B cell (primary cell): ENCODE measurements around the gene UBE2O. TPM values are rescaled to one million over a fixed set of nuclear protein-coding genes. Genes with fewer than 3 reads are reported as not detected.

Experiments used
- ATAC-seq: fragments of 200-7000 bp; cut with Tn5 transposase; one replicate; pipeline ENCODE4 v1.10.0; 2021; ENCODE audit warnings: low read depth, mild to moderate bottlenecking, moderate number of reproducible peaks, moderate library complexity
- CTCF ChIA-PET: fragments of 350-600 bp; sonication (Branson Sonifier 250); formaldehyde crosslinking; loops from one replicate; lab custom pipeline; 2021; ENCODE audit warnings: antibody characterized with exemption, inconsistent platforms; lab: Charles Lee
- POLR2A ChIA-PET: fragments of 350-600 bp; sonication (Branson Sonifier 250); formaldehyde crosslinking; loops from one replicate; lab custom pipeline; 2021; ENCODE audit warnings: antibody characterized with exemption; lab: Charles Lee
- DNase-seq: peaks from one replicate; pipeline ENCODE4 v3.0.0; 2013
- H2AFZ ChIP-seq: 2 replicates; pipeline ENCODE4 v1.6.1; 2012; ENCODE audit warnings: mild to moderate bottlenecking, low read depth, low read length; ENCODE audit not compliant: insufficient read depth, poor library complexity, severe bottlenecking
- H3K27ac ChIP-seq, 2 donors: 1 replicate in 1 of 2; 2 replicates in 1 of 2; pipeline ENCODE4 v1.5.1; 2012 to 2013; ENCODE audit warnings: low read length in 2 of 2, mild to moderate bottlenecking in 2 of 2, moderate library complexity in 1 of 2
- H3K27me3 ChIP-seq, 4 experiments: fragments of 200-600 bp in 1 of 4; sonication (generic) in 1 of 4; replicated peaks in 1 of 4; 1 replicate in 2 of 4; 2 replicates in 2 of 4; pipeline versions ENCODE4 v1.6.1 to v1.7.0; 2013 to 2016; ENCODE audit warnings: low read length in 3 of 4, mild to moderate bottlenecking in 2 of 4, mixed read lengths in 1 of 4, moderate library complexity in 1 of 4; ENCODE audit not compliant: insufficient read depth in 4 of 4, control insufficient read depth in 3 of 4; ENCODE audit errors: control extremely low read depth in 1 of 4
- H3K36me3 ChIP-seq, 2 experiments: replicated peaks in 1 of 2; 1 replicate in 1 of 2; 2 replicates in 1 of 2; pipeline versions ENCODE4 v1.6.1 to v1.7.1; 2013; ENCODE audit warnings: low read length in 1 of 2; ENCODE audit not compliant: insufficient read depth in 2 of 2, control insufficient read depth in 1 of 2; ENCODE audit errors: control extremely low read depth in 1 of 2, extremely low read depth in 1 of 2
- H3K4me1 ChIP-seq, 2 donors: fragments of 200-600 bp in 1 of 2; sonication (generic) in 1 of 2; 1 replicate in 1 of 2; 2 replicates in 1 of 2; pipeline versions ENCODE4 v1.5.1 to v1.6.1; 2013 to 2017; ENCODE audit warnings: low read length in 2 of 2; ENCODE audit not compliant: control insufficient read depth in 2 of 2, insufficient read depth in 2 of 2
- H3K4me2 ChIP-seq: replicated peaks from 2 replicates; pipeline ENCODE3; 2012; ENCODE audit warnings: mild to moderate bottlenecking, low read depth, low read length; ENCODE audit not compliant: poor library complexity, severe bottlenecking
- H3K4me3 ChIP-seq, 5 experiments: fragments of 200-600 bp in 1 of 5; sonication (generic) in 1 of 5; 1 replicate in 3 of 5; 2 replicates in 2 of 5; pipeline versions ENCODE4 v1.5.1 to v1.7.0; 2011 to 2016; ENCODE audit warnings: low read length in 4 of 5, mild to moderate bottlenecking in 4 of 5, low read depth in 2 of 5, control low read depth in 1 of 5, moderate library complexity in 1 of 5; ENCODE audit not compliant: insufficient read depth in 1 of 5; ENCODE audit errors: control extremely low read depth in 1 of 5, extremely low read depth in 1 of 5
- H3K79me2 ChIP-seq: fragments of 200-600 bp; sonication (generic); one replicate; pipeline ENCODE4 v1.6.0; 2016; ENCODE audit warnings: low read length; ENCODE audit not compliant: control insufficient read depth, insufficient read depth
- H3K9ac ChIP-seq: fragments of 200-600 bp; sonication (generic); 2 replicates; pipeline ENCODE4 v1.6.1; 2017; ENCODE audit warnings: mild to moderate bottlenecking, low read length, moderate library complexity
- H3K9me3 ChIP-seq, 3 donors: one replicate each; pipeline versions ENCODE4 v1.6.1 to v1.7.1; 2013; ENCODE audit warnings: low read length in 2 of 3; ENCODE audit not compliant: control insufficient read depth in 2 of 3, insufficient read depth in 1 of 3; ENCODE audit errors: control extremely low read depth in 1 of 3
- H4K20me1 ChIP-seq: 2 replicates; pipeline ENCODE4 v1.6.0; 2012; ENCODE audit warnings: mild to moderate bottlenecking, low read length; ENCODE audit not compliant: insufficient read depth, control insufficient read depth, poor library complexity, severe bottlenecking
- H3K27ac Mint-ChIP-seq: one replicate; pipeline ENCODE4 v1.8.0; 2021; ENCODE audit warnings: mixed read lengths
- H3K27me3 Mint-ChIP-seq: one replicate; pipeline ENCODE4 v1.8.0; 2021; ENCODE audit warnings: mixed read lengths
- H3K4me1 Mint-ChIP-seq: one replicate; pipeline ENCODE4 v1.8.0; 2021; ENCODE audit warnings: mixed read lengths
- H3K4me3 Mint-ChIP-seq: one replicate; pipeline ENCODE4 v1.8.0; 2021; ENCODE audit warnings: mixed read lengths
- H3K9me3 Mint-ChIP-seq: one replicate; pipeline ENCODE4 v1.8.0; 2022; ENCODE audit warnings: mixed read lengths; ENCODE audit not compliant: insufficient read depth
- CTCF ChIP-seq: fragments of 200-600 bp; IDR thresholded peaks from one replicate; pipeline ENCODE4 v1.8.0; 2022; ENCODE audit warnings: antibody characterized with exemption, mild to moderate bottlenecking
- EZH2 ChIP-seq: IDR thresholded peaks from 2 replicates; pipeline ENCODE4 v1.6.1; 2012; ENCODE audit warnings: borderline replicate concordance, low read depth, mild to moderate bottlenecking, moderate library complexity, low read length; ENCODE audit not compliant: insufficient read depth, poor library complexity, severe bottlenecking
- WGBS: methylation state at CpG from one replicate; pipeline ENCODE4 v1.1.5; 2013; ENCODE audit warnings: missing lambda C conversion rate; ENCODE audit not compliant: insufficient coverage; 5-methylcytosine and 5-hydroxymethylcytosine counted together
- intact Hi-C: fragments of 100-400 bp; cut with micrococcal nuclease; formaldehyde crosslinking; loops from one replicate; pipeline ENCODE4 v1.10.0; 2022
- polyA plus RNA-seq: library from polyadenylated mRNA; depleted of rRNA; stranded (reverse); fragments of >200 nt; gene quantifications from 2 replicates; pipeline ENCODE4 v1.2.3, GENCODE V29; 2012
- total RNA-seq, 2 donors: library from RNA; stranded (reverse); fragments of 120-200 nt in 1 of 2; gene quantifications; 1 replicate in 1 of 2; 2 replicates in 1 of 2; pipeline versions ENCODE4 v1.2.3 to v1.2.4, GENCODE V29; 2013 to 2022

UBE2O gene
- total and polyA plus RNA-seq, 2 donors (not counting 1 experiment from before 2014, with no cell fraction given): 41.3 to 54.0 TPM

GRCh38 chr17:76371656-76372628, 81.0 kb downstream of the UBE2O start:
- intact Hi-C loops: no loop called here
- Mint-ChIP-seq H3K27ac (no peak overlapping the region), H3K27me3 (peaks cover 12% of the 10 kb centered on the region), H3K9me3 (no peaks in the 10 kb centered on the region), H3K4me1 (no peaks in the 10 kb centered on the region), H3K4me3 (no peak overlapping the region)
- POLR2A ChIA-PET: interaction anchor here (0.6 to 0.7 kb wide), 2 partner anchors 194 to 343 kb away, joined by 3 to 8 read pairs; no protein-coding TSS in a partner anchor
- Histone ChIP-seq H3K4me2 (no peak overlapping the region), H3K9ac (no peak overlapping the region), H3K36me3 (no peaks in the 10 kb centered on the region), H3K79me2 (no peaks in the 10 kb centered on the region), H3K9me3 (no peaks in the 10 kb centered on the region), H3K4me3 (no peak overlapping the region), H3K27ac (no peak overlapping the region), H3K4me1 (no peaks in the 10 kb centered on the region), H3K27me3 (peaks cover 0 to 5% (median 0%) of the 10 kb centered on the region in 4 experiments), H4K20me1 (no peaks in the 10 kb centered on the region), H2AFZ (no peak overlapping the region)
- 84% methylated on average over 8 of the region's 16 CpGs for WGBS
- DNase-seq (no peak), ATAC-seq (no peak)
- CTCF ChIA-PET: interaction anchor here (0.7 to 0.9 kb wide), 2 partner anchors 26 to 137 kb away, joined by 3 read pairs; no protein-coding TSS in a partner anchor
- TF ChIP-seq CTCF (no peak), EZH2 (no peak)
